HG03175 (cell line): ENCODE results near the gene RGS16.
"Not testable (repeated sequence)": the region's sequence is repeated elsewhere in the genome, so short reads cannot be mapped to it uniquely, and the experiment has no call there.

Experiments used
- ATAC-seq: cut with Tn5 transposase; IDR thresholded peaks from one replicate; pipeline ENCODE4 v1.9.1; 2021; ENCODE audit warnings: mild to moderate bottlenecking, moderate library complexity; ENCODE audit not compliant: unreplicated experiment

The RGS16 gene

GRCh38 chr1:182604175-182605164 is at the start of gene RGS16:
Gene RGS16 (minus strand): TSS chr1:182604389. CDS start chr1:182604259, 130 bp downstream.
- peak; percentile 92 for ATAC-seq

- no peak for ATAC-seq
Observed at GRCh38 chr1:182653986-182654385, 49.8 kb upstream of the RGS16 start.

- ATAC-seq, result no peak
Observed at GRCh38 chr1:182652933-182653332, 48.7 kb upstream of the RGS16 start.

GRCh38 chr1:182651339-182651724 is 47.1 kb upstream of the RGS16 start:
- ATAC-seq, result no peak

GRCh38 chr1:182650678-182651338 is 46.6 kb upstream of the RGS16 start:
- ATAC-seq, result no peak

GRCh38 chr1:182649041-182649440 is 44.9 kb upstream of the RGS16 start:
- peak; percentile 63 for ATAC-seq

- ATAC-seq, result no peak
Observed at GRCh38 chr1:182646739-182647138, 42.5 kb upstream of the RGS16 start.

GRCh38 chr1:182644886-182645285 is 40.7 kb upstream of the RGS16 start:
- ATAC-seq, result peak; percentile 41

- no peak for ATAC-seq
Observed at GRCh38 chr1:182643699-182644098, 39.5 kb upstream of the RGS16 start.

- ATAC-seq, result no peak
Observed at GRCh38 chr1:182642461-182642860, 38.3 kb upstream of the RGS16 start.

GRCh38 chr1:182641561-182641960 is 37.4 kb upstream of the RGS16 start:
- ATAC-seq, result no peak

- no peak for ATAC-seq
Observed at GRCh38 chr1:182639330-182639729, 35.1 kb upstream of the RGS16 start.

- ATAC-seq, result no peak
Observed at GRCh38 chr1:182637769-182638168, 33.6 kb upstream of the RGS16 start.

- no peak for ATAC-seq
Observed at GRCh38 chr1:182635871-182636270, 31.7 kb upstream of the RGS16 start.

- no peak for ATAC-seq
Observed at GRCh38 chr1:182634306-182635072, 30.3 kb upstream of the RGS16 start.

- no peak for ATAC-seq
Observed at GRCh38 chr1:182633657-182634281, 29.6 kb upstream of the RGS16 start.

GRCh38 chr1:182633031-182633430 is 28.8 kb upstream of the RGS16 start:
- no peak for ATAC-seq

- not testable (repeated sequence) for ATAC-seq
Observed at GRCh38 chr1:182632441-182632857, 28.3 kb upstream of the RGS16 start.

- no peak for ATAC-seq
Observed at GRCh38 chr1:182631954-182632353, 27.8 kb upstream of the RGS16 start.

GRCh38 chr1:182631053-182631677 is 27.0 kb upstream of the RGS16 start:
- ATAC-seq, result no peak
